T-helper 2 cell treated with Interferon-gamma antibody and Interleukin-4, amounts not matched to agents 5 μg/mL and 100 μg/mL, for 36 hours (primary cell): ENCODE measurements around the gene SLC5A2.
A peak's percentile ranks its signal among the peaks of the same experiment; 100 is the strongest.
"Not testable (repeated sequence)": the region's sequence is repeated elsewhere in the genome, so short reads cannot be mapped to it uniquely, and the experiment has no call there.

ENCODE experiments used
- DNase-seq: peaks from one replicate; pipeline ENCODE4 v3.0.0; 2021; ENCODE audit warnings: low spot score
- H3K27ac Mint-ChIP-seq: one replicate; pipeline ENCODE4 v1.8.0; 2021; ENCODE audit warnings: mild to moderate bottlenecking, mixed read lengths
- H3K27me3 Mint-ChIP-seq: one replicate; pipeline ENCODE4 v1.8.0; 2021; ENCODE audit warnings: low read depth, mixed read lengths
- H3K36me3 Mint-ChIP-seq: one replicate; pipeline ENCODE4 v1.8.0; 2021; ENCODE audit warnings: low read depth, mixed read lengths
- H3K4me1 Mint-ChIP-seq: one replicate; pipeline ENCODE4 v1.8.0; 2021; ENCODE audit warnings: low read depth, mixed read lengths
- H3K4me3 Mint-ChIP-seq: one replicate; pipeline ENCODE4 v1.8.0; 2022; ENCODE audit warnings: mild to moderate bottlenecking, moderate library complexity, mixed read lengths
- H3K9me3 Mint-ChIP-seq: one replicate; pipeline ENCODE4 v1.8.0; 2021; ENCODE audit warnings: mixed read lengths

Gene SLC5A2

GRCh38 chr16:31489298-31489564 lies 6.3 kb downstream of the SLC5A2 start:
- Mint-ChIP-seq H3K4me1 (peaks cover 2% of the 10 kb centered on the region), H3K9me3 (no peaks in the 10 kb centered on the region), H3K27me3 (peaks cover 13% of the 10 kb centered on the region), H3K4me3 (peak overlapping the region; percentile 24), H3K27ac (no peak overlapping the region), H3K36me3 (peaks cover 15% of the 10 kb centered on the region)
- DNase-seq = no peak

GRCh38 chr16:31489616-31490584 lies 7.0 kb downstream of the SLC5A2 start:
- peak overlapping the region; percentile 58 for H3K4me3 Mint-ChIP-seq
- H3K9me3 Mint-ChIP-seq = no peaks in the 10 kb centered on the region
- no peak for DNase-seq
- H3K27ac Mint-ChIP-seq = peak overlapping the region; percentile 60
- peaks cover 13% of the 10 kb centered on the region for H3K27me3 Mint-ChIP-seq
- peaks cover 2% of the 10 kb centered on the region for H3K4me1 Mint-ChIP-seq
- peaks cover 16% of the 10 kb centered on the region for H3K36me3 Mint-ChIP-seq

- Mint-ChIP-seq H3K27ac (no peak overlapping the region), H3K4me3 (no peak overlapping the region), H3K9me3 (no peaks in the 10 kb centered on the region), H3K36me3 (peaks cover 19% of the 10 kb centered on the region), H3K4me1 (peaks cover 2% of the 10 kb centered on the region), H3K27me3 (peaks cover 3% of the 10 kb centered on the region)
- DNase-seq = no peak
Observed at GRCh38 chr16:31491778-31492418, 9.0 kb downstream of the SLC5A2 start.

GRCh38 chr16:31493506-31494125 lies 10.7 kb downstream of the SLC5A2 start:
- Mint-ChIP-seq H3K36me3 (peaks cover 27% of the 10 kb centered on the region), H3K4me1 (no peaks in the 10 kb centered on the region), H3K27me3 (no peaks in the 10 kb centered on the region), H3K4me3 (no peak overlapping the region), H3K9me3 (no peaks in the 10 kb centered on the region), H3K27ac (no peak overlapping the region)
- DNase-seq = no peak

GRCh38 chr16:31496670-31497069 lies 13.7 kb downstream of the SLC5A2 start:
- H3K36me3 Mint-ChIP-seq = peaks cover 32% of the 10 kb centered on the region
- H3K27me3 Mint-ChIP-seq = no peaks in the 10 kb centered on the region

GRCh38 chr16:31498493-31498892 lies 15.6 kb downstream of the SLC5A2 start:
- no peaks in the 10 kb centered on the region for H3K27me3 Mint-ChIP-seq
- H3K36me3 Mint-ChIP-seq = peaks cover 25% of the 10 kb centered on the region
- H3K27ac Mint-ChIP-seq = no peak overlapping the region
- no peaks in the 10 kb centered on the region for H3K9me3 Mint-ChIP-seq
- no peaks in the 10 kb centered on the region for H3K4me1 Mint-ChIP-seq
- no peak overlapping the region for H3K4me3 Mint-ChIP-seq
- DNase-seq = no peak

More at GRCh38 chr16:31496670-31497069, 13.7 kb downstream of the SLC5A2 start:
- H3K4me1 Mint-ChIP-seq = no peaks in the 10 kb centered on the region
- H3K27ac Mint-ChIP-seq = no peak overlapping the region
- H3K4me3 Mint-ChIP-seq = no peak overlapping the region
- no peaks in the 10 kb centered on the region for H3K9me3 Mint-ChIP-seq
- DNase-seq = no peak

GRCh38 chr16:31499928-31500327 lies 17.0 kb downstream of the SLC5A2 start:
- Mint-ChIP-seq H3K27me3 (no peaks in the 10 kb centered on the region), H3K4me3 (no peak overlapping the region), H3K4me1 (peaks cover 6% of the 10 kb centered on the region), H3K9me3 (no peaks in the 10 kb centered on the region), H3K27ac (peak overlapping the region; percentile 26), H3K36me3 (peaks cover 23% of the 10 kb centered on the region)
- no peak for DNase-seq

- Mint-ChIP-seq H3K4me3 (no peak overlapping the region), H3K4me1 (peaks cover 20% of the 10 kb centered on the region), H3K27ac (no peak overlapping the region), H3K36me3 (peaks cover 26% of the 10 kb centered on the region), H3K9me3 (no peaks in the 10 kb centered on the region), H3K27me3 (no peaks in the 10 kb centered on the region)
- no peak for DNase-seq
Observed at GRCh38 chr16:31501226-31501965, 18.5 kb downstream of the SLC5A2 start.

GRCh38 chr16:31501966-31502348 lies 19.0 kb downstream of the SLC5A2 start:
- Mint-ChIP-seq H3K27ac (no peak overlapping the region), H3K36me3 (peaks cover 26% of the 10 kb centered on the region), H3K27me3 (no peaks in the 10 kb centered on the region), H3K4me1 (peaks cover 24% of the 10 kb centered on the region), H3K4me3 (no peak overlapping the region), H3K9me3 (no peaks in the 10 kb centered on the region)
- DNase-seq = no peak

- Mint-ChIP-seq H3K9me3 (no peaks in the 10 kb centered on the region), H3K27me3 (no peaks in the 10 kb centered on the region), H3K4me3 (no peak overlapping the region), H3K27ac (no peak overlapping the region), H3K4me1 (peaks cover 31% of the 10 kb centered on the region), H3K36me3 (peaks cover 19% of the 10 kb centered on the region)
- DNase-seq = no peak
Observed at GRCh38 chr16:31502981-31503380, 20.1 kb downstream of the SLC5A2 start.

GRCh38 chr16:31503555-31503954 lies 20.6 kb downstream of the SLC5A2 start:
- not testable (repeated sequence) for H3K9me3 Mint-ChIP-seq, DNase-seq, H3K27ac Mint-ChIP-seq, H3K4me3 Mint-ChIP-seq, H3K27me3 Mint-ChIP-seq
- Mint-ChIP-seq H3K4me1 (peaks cover 31% of the 10 kb centered on the region), H3K36me3 (peaks cover 19% of the 10 kb centered on the region)

GRCh38 chr16:31504159-31504558 lies 21.2 kb downstream of the SLC5A2 start:
- no peak for DNase-seq
- H3K36me3 Mint-ChIP-seq = peaks cover 21% of the 10 kb centered on the region
- H3K9me3 Mint-ChIP-seq = no peaks in the 10 kb centered on the region
- no peak overlapping the region for H3K27ac Mint-ChIP-seq
- no peak overlapping the region for H3K4me3 Mint-ChIP-seq
- H3K27me3 Mint-ChIP-seq = no peaks in the 10 kb centered on the region
- H3K4me1 Mint-ChIP-seq = peaks cover 36% of the 10 kb centered on the region

- Mint-ChIP-seq H3K4me1 (peaks cover 38% of the 10 kb centered on the region), H3K36me3 (peaks cover 15% of the 10 kb centered on the region), H3K9me3 (no peaks in the 10 kb centered on the region), H3K27me3 (no peaks in the 10 kb centered on the region), H3K27ac (peak overlapping the region; percentile 87), H3K4me3 (peak overlapping the region; percentile 60)
- peak; percentile 32 for DNase-seq
Observed at GRCh38 chr16:31505483-31505882, 22.6 kb downstream of the SLC5A2 start.

- no peaks in the 10 kb centered on the region for H3K27me3 Mint-ChIP-seq
- H3K9me3 Mint-ChIP-seq = no peaks in the 10 kb centered on the region
- peaks cover 13% of the 10 kb centered on the region for H3K36me3 Mint-ChIP-seq
- no peak for DNase-seq
- peak overlapping the region; percentile 86 for H3K27ac Mint-ChIP-seq
- H3K4me1 Mint-ChIP-seq = peaks cover 38% of the 10 kb centered on the region
- peak overlapping the region; percentile 93 for H3K4me3 Mint-ChIP-seq
Observed at GRCh38 chr16:31507617-31507928, 24.6 kb downstream of the SLC5A2 start.
